ENCODE measurements around the gene ASF1A.

GRCh38 chr6:118867181-118867580 is 26.8 kb upstream of the ASF1A start:
- TF ChIP-seq, protein P1, sequence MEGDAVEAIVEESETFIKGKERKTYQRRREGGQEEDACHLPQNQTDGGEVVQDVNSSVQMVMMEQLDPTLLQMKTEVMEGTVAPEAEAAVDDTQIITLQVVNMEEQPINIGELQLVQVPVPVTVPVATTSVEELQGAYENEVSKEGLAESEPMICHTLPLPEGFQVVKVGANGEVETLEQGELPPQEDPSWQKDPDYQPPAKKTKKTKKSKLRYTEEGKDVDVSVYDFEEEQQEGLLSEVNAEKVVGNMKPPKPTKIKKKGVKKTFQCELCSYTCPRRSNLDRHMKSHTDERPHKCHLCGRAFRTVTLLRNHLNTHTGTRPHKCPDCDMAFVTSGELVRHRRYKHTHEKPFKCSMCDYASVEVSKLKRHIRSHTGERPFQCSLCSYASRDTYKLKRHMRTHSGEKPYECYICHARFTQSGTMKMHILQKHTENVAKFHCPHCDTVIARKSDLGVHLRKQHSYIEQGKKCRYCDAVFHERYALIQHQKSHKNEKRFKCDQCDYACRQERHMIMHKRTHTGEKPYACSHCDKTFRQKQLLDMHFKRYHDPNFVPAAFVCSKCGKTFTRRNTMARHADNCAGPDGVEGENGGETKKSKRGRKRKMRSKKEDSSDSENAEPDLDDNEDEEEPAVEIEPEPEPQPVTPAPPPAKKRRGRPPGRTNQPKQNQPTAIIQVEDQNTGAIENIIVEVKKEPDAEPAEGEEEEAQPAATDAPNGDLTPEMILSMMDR (CRISPR knock-in tag; IDR thresholded peaks at IDR 0.05), result no peak
- no peak for TF ChIP-seq PPARG (CRISPR knock-in tag; conservative IDR thresholded peaks at IDR 0.05)
- TF ChIP-seq ZNF850 (CRISPR knock-in tag; conservative IDR thresholded peaks at IDR 0.05), result no peak
- no peak for TF ChIP-seq ZSCAN22 (CRISPR knock-in tag; IDR thresholded peaks at IDR 0.05)
- no peak for TF ChIP-seq ZMYM3 (CRISPR knock-in tag; IDR thresholded peaks at IDR 0.05)
- no peak for TF ChIP-seq EZH2 (conservative IDR thresholded peaks at IDR 0.05; ENCODE audit: low read depth, low read length)
- TF ChIP-seq MYPOP (CRISPR knock-in tag; IDR thresholded peaks at IDR 0.05), result no peak
- no peak for TF ChIP-seq ZNF629 (CRISPR knock-in tag; conservative IDR thresholded peaks at IDR 0.05)
